Neural cell (in vitro differentiated cells): Measurements from ENCODE around the gene MTIF2. TPM values are rescaled to one million over a fixed set of nuclear protein-coding genes. Genes with fewer than 3 reads are reported as not detected.

Experiments used
- H2AFZ ChIP-seq: fragments of 200-600, 300-800 bp; sonication (generic), shearing (Covaris generic); 2 replicates; pipeline ENCODE4 v1.6.0; 2014; ENCODE audit warnings: low read depth, mild to moderate bottlenecking, antibody characterized with exemption, low read length, moderate library complexity
- H3F3A ChIP-seq: fragments of 200-600 bp; shearing (Covaris generic); 2 replicates; pipeline ENCODE4 v1.6.1; 2016; ENCODE audit warnings: mild to moderate bottlenecking, moderate library complexity, mixed read lengths, antibody characterized with exemption, low read length; ENCODE audit not compliant: insufficient read depth, poor library complexity, severe bottlenecking
- H3K27ac ChIP-seq: fragments of 200-600, 300-800 bp; sonication (generic), shearing (Covaris generic); 2 replicates; pipeline ENCODE4 v1.5.1; 2014; ENCODE audit warnings: mild to moderate bottlenecking, low read length, moderate library complexity
- H3K27me3 ChIP-seq: fragments of 300-800, 200-600 bp; sonication (generic), shearing (Covaris generic); 2 replicates; pipeline ENCODE4 v1.6.0; 2014; ENCODE audit warnings: mild to moderate bottlenecking, low read depth, low read length, moderate library complexity; ENCODE audit not compliant: insufficient read depth
- H3K36me3 ChIP-seq: fragments of 300-800, 200-600 bp; sonication (generic), shearing (Covaris generic); 2 replicates; pipeline ENCODE4 v1.5.1; 2014; ENCODE audit warnings: mild to moderate bottlenecking, antibody characterized with exemption, low read length, moderate library complexity; ENCODE audit not compliant: insufficient read depth
- H3K4me2 ChIP-seq: fragments of 300-800, 200-600 bp; sonication (generic), shearing (Covaris generic); 2 replicates; pipeline ENCODE4 v1.6.0; 2014; ENCODE audit warnings: mild to moderate bottlenecking, low read length
- H3K4me3 ChIP-seq: fragments of 300-800, 200-600 bp; sonication (generic), shearing (Covaris generic); 2 replicates; pipeline ENCODE4 v1.5.1; 2014; ENCODE audit warnings: mild to moderate bottlenecking, low read length, moderate library complexity
- H3K79me2 ChIP-seq: fragments of 200-600 bp; shearing (Covaris generic); replicated peaks from 2 replicates; pipeline ENCODE4 v1.6.0; 2014; ENCODE audit warnings: mild to moderate bottlenecking, low read length, moderate library complexity; ENCODE audit not compliant: insufficient read depth
- H3K9ac ChIP-seq: fragments of 300-800, 200-600 bp; sonication (generic), shearing (Covaris generic); 2 replicates; pipeline ENCODE4 v1.6.1; 2016; ENCODE audit warnings: mild to moderate bottlenecking, low read length, mixed read lengths
- H3K9me2 ChIP-seq: fragments of 200-600 bp; shearing (Covaris generic); 2 replicates; pipeline ENCODE4 v1.6.1; 2016; ENCODE audit warnings: mild to moderate bottlenecking, low read length, mixed read lengths; ENCODE audit not compliant: insufficient read depth
- H3K9me3 ChIP-seq: fragments of 200-600, 300-800 bp; sonication (generic), shearing (Covaris generic); 2 replicates; pipeline ENCODE4 v1.6.1; 2016; ENCODE audit warnings: mild to moderate bottlenecking, mixed run types, low read length, moderate library complexity, mixed read lengths
- H4K20me1 ChIP-seq: fragments of 200-600 bp; shearing (Covaris generic); 2 replicates; pipeline ENCODE4 v1.6.1; 2016; ENCODE audit warnings: mild to moderate bottlenecking, mixed run types; ENCODE audit not compliant: insufficient read depth
- CTCF ChIP-seq: fragments of 450-650 bp; IDR thresholded peaks from 2 replicates; pipeline ENCODE4 v1.5.1; 2014; ENCODE audit warnings: antibody characterized with exemption, mild to moderate bottlenecking, moderate library complexity; ENCODE audit not compliant: poor library complexity, severe bottlenecking
- EP300 ChIP-seq: fragments of 450-650 bp; conservative IDR thresholded peaks from 2 replicates; pipeline ENCODE4 v1.6.1; 2014; ENCODE audit warnings: antibody characterized with exemption, mild to moderate bottlenecking, moderate library complexity; ENCODE audit not compliant: poor library complexity, severe bottlenecking
- EZH2 ChIP-seq: fragments of 200-600, 300-800 bp; shearing (Covaris generic), sonication (generic); IDR thresholded peaks from 2 replicates; pipeline ENCODE4 v1.6.1; 2014; ENCODE audit warnings: antibody characterized with exemption, low read length, borderline replicate concordance, mild to moderate bottlenecking; ENCODE audit not compliant: insufficient read depth, poor library complexity, severe bottlenecking
- MXI1 ChIP-seq: fragments of 450-650 bp; conservative IDR thresholded peaks from 2 replicates; pipeline ENCODE4 v1.6.1; 2014; ENCODE audit warnings: antibody characterized with exemption, mild to moderate bottlenecking; ENCODE audit not compliant: poor library complexity, severe bottlenecking
- POLR2AphosphoS5 ChIP-seq: IDR thresholded peaks from 2 replicates; pipeline ENCODE4 v1.6.1; 2012
- RAD21 ChIP-seq: fragments of 450-650 bp; conservative IDR thresholded peaks from 2 replicates; pipeline ENCODE4 v1.6.1; 2014; ENCODE audit warnings: antibody characterized with exemption, mild to moderate bottlenecking, moderate library complexity
- REST ChIP-seq: IDR thresholded peaks from 2 replicates; pipeline ENCODE4 v1.6.1; 2012; ENCODE audit warnings: borderline replicate concordance
- SMC3 ChIP-seq: fragments of 450-650 bp; conservative IDR thresholded peaks from 2 replicates; pipeline ENCODE4 v1.6.1; 2014; ENCODE audit warnings: antibody characterized with exemption, mild to moderate bottlenecking, moderate library complexity; ENCODE audit not compliant: poor library complexity
- TAF1 ChIP-seq: IDR thresholded peaks from 2 replicates; pipeline ENCODE4 v1.6.1; 2012; ENCODE audit warnings: low read depth
- polyA plus RNA-seq: library from polyadenylated mRNA; depleted of rRNA; stranded (reverse); fragments of >200 nt; gene quantifications from 2 replicates; pipeline ENCODE4 v1.2.3, GENCODE V29; 2014

Gene MTIF2
- polyA plus RNA-seq, 1 donor from 2014 or later: 15.1 TPM

- Histone ChIP-seq H3K79me2 (no peaks in the 10 kb centered on the region), H3K4me3 (no peak overlapping the region), H3K36me3 (peaks cover 4% of the 10 kb centered on the region), H3K27me3 (no peaks in the 10 kb centered on the region), H3K27ac (no peak overlapping the region), H3F3A (no peaks in the 10 kb centered on the region), H3K4me2 (no peak overlapping the region), H3K9me3 (no peaks in the 10 kb centered on the region), H2AFZ (no peak overlapping the region), H3K9me2 (no peaks in the 10 kb centered on the region), H4K20me1 (no peaks in the 10 kb centered on the region), H3K9ac (no peak overlapping the region)
- TF ChIP-seq TAF1 (no peak), RAD21 (no peak)
Observed at GRCh38 chr2:55302241-55302640, 33.2 kb upstream of the MTIF2 start.

- Histone ChIP-seq H3K36me3 (peaks cover 4% of the 10 kb centered on the region), H2AFZ (no peak overlapping the region), H3K4me2 (no peak overlapping the region), H3F3A (no peaks in the 10 kb centered on the region), H3K27ac (no peak overlapping the region), H3K9ac (no peak overlapping the region), H4K20me1 (no peaks in the 10 kb centered on the region), H3K4me3 (no peak overlapping the region), H3K27me3 (no peaks in the 10 kb centered on the region), H3K9me2 (no peaks in the 10 kb centered on the region), H3K9me3 (no peaks in the 10 kb centered on the region), H3K79me2 (no peaks in the 10 kb centered on the region)
- TF ChIP-seq RAD21: no peak
- TF ChIP-seq EZH2: no peak
- TF ChIP-seq SMC3: no peak
- no peak for TF ChIP-seq TAF1
- TF ChIP-seq POLR2AphosphoS5: no peak
- no peak for TF ChIP-seq CTCF
Observed at GRCh38 chr2:55301277-55301676, 32.2 kb upstream of the MTIF2 start.

DNA sequence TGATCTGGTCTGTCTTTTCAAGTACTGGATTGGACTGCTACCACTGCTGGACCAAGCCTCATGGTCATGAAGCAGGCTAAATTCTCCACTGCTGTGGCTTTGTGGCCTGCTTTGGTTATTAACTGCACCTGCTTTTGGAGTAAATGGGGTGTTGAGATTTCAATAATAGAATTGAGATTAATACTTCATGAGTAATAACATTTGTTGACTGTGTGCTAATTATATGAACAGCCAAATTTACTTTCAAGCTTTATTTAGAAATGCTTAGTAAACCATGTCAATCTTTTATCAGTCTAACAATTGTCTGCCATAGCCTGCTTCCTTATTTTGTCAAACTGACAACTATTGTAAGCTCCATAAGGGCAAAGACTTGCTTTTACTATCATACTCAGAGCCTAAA is 27.4 kb upstream of the MTIF2 start:
- H3K9me2 ChIP-seq: no peaks in the 10 kb centered on the region
- no peaks in the 10 kb centered on the region for H4K20me1 ChIP-seq
- H3K79me2 ChIP-seq: no peaks in the 10 kb centered on the region
- no peak overlapping the region for H2AFZ ChIP-seq
- H3K36me3 ChIP-seq: peaks cover 6% of the 10 kb centered on the region
- H3K9ac ChIP-seq: no peak overlapping the region
- H3K27me3 ChIP-seq: no peaks in the 10 kb centered on the region
- H3K4me2 ChIP-seq: no peak overlapping the region
- no peaks in the 10 kb centered on the region for H3K9me3 ChIP-seq
- H3K27ac ChIP-seq: no peak overlapping the region
- H3F3A ChIP-seq: no peaks in the 10 kb centered on the region
- no peak for TF ChIP-seq SMC3
- TF ChIP-seq EP300: no peak
- no peak for TF ChIP-seq EZH2
- no peak for TF ChIP-seq POLR2AphosphoS5
- no peak for TF ChIP-seq REST
- no peak for TF ChIP-seq TAF1
- no peak for TF ChIP-seq MXI1
- no peak for TF ChIP-seq CTCF
- no peak for TF ChIP-seq RAD21
- H3K4me3 ChIP-seq: no peak overlapping the region
